Measurements from ENCODE around the gene NFKB1.

Gene NFKB1

GRCh38 chr4:102598762-102599374 is 97.7 kb downstream of the NFKB1 start:
- Histone ChIP-seq H3K18ac (ENCODE audit: low read length) (no peak overlapping the region), H2BK5ac (ENCODE audit: low read length) (no peak overlapping the region), H3K79me2 (ENCODE audit: control insufficient read depth, insufficient read depth, low read length) (no peaks in the 10 kb centered on the region), H3K9ac (ENCODE audit: low read length) (no peak overlapping the region), H2BK15ac (replicated peaks; ENCODE audit: low read depth) (no peak overlapping the region), H3K4ac (ENCODE audit: low read depth, low read length) (no peak overlapping the region), H3K27me3 (ENCODE audit: insufficient read depth, low read length, poor library complexity) (no peaks in the 10 kb centered on the region), H4K8ac (ENCODE audit: low read depth, low read length) (no peak overlapping the region), H3K23ac (ENCODE audit: low read length) (no peak overlapping the region), H3K79me1 (ENCODE audit: low read length) (no peaks in the 10 kb centered on the region), H3K56ac (ENCODE audit: low read length) (no peak overlapping the region), H2BK120ac (ENCODE audit: low read depth, low read length) (no peak overlapping the region), H2AK5ac (ENCODE audit: low read length) (no peak overlapping the region), H3K4me1 (ENCODE audit: control insufficient read depth, low read depth, low read length) (no peaks in the 10 kb centered on the region), H3K4me2 (ENCODE audit: low read length) (no peak overlapping the region), H3K4me3 (ENCODE audit: low read length) (no peak overlapping the region), H3K36me3 (ENCODE audit: control insufficient read depth, insufficient read depth, low read length) (no peaks in the 10 kb centered on the region), H4K5ac (ENCODE audit: low read length) (no peak overlapping the region), H3K27ac (ENCODE audit: low read depth, low read length) (no peak overlapping the region)
- no peak for DNase-seq
- WGBS (ENCODE audit: extremely low coverage, insufficient coverage, low lambda C conversion rate), result no CpG with 5 or more reads among the region's 6 CpGs

DNA sequence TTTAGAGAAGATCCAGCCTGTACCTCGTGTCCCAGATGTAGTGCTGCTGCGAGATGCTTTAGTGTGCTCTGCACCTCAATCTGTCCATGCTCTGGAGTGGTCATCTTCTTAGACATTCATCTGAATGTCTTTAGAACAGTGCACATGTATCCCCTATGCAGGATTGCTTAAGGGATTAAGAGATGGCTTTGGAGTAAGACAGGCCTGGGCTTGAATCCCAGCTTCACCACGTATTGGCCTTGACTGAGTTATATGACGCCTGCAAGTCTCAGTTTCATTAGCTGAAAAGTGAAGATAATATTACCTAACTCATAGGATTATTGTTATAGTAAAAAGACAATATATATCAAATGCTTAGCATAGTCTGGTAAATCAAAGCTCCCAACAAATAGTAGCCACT is 98.3 kb downstream of the NFKB1 start:
- H3K4ac ChIP-seq (ENCODE audit: low read depth, low read length), result no peak overlapping the region
- no peak overlapping the region for H3K18ac ChIP-seq (ENCODE audit: low read length)
- no peaks in the 10 kb centered on the region for H3K36me3 ChIP-seq (ENCODE audit: control insufficient read depth, insufficient read depth, low read length)
- H4K5ac ChIP-seq (ENCODE audit: low read length), result no peak overlapping the region
- no peak overlapping the region for H2BK15ac ChIP-seq (replicated peaks; ENCODE audit: low read depth)
- H3K56ac ChIP-seq (ENCODE audit: low read length), result no peak overlapping the region
- H3K79me2 ChIP-seq (ENCODE audit: control insufficient read depth, insufficient read depth, low read length), result no peaks in the 10 kb centered on the region
- no peaks in the 10 kb centered on the region for H3K4me1 ChIP-seq (ENCODE audit: control insufficient read depth, low read depth, low read length)
- WGBS (ENCODE audit: extremely low coverage, insufficient coverage, low lambda C conversion rate), result no CpG with 5 or more reads among the region's 4 CpGs
- no peak overlapping the region for H3K4me3 ChIP-seq (ENCODE audit: low read length)
- DNase-seq, result no peak
- H2BK120ac ChIP-seq (ENCODE audit: low read depth, low read length), result no peak overlapping the region
- no peak overlapping the region for H4K8ac ChIP-seq (ENCODE audit: low read depth, low read length)
- H2BK5ac ChIP-seq (ENCODE audit: low read length), result no peak overlapping the region
- no peaks in the 10 kb centered on the region for H3K27me3 ChIP-seq (ENCODE audit: insufficient read depth, low read length, poor library complexity)
- no peaks in the 10 kb centered on the region for H3K79me1 ChIP-seq (ENCODE audit: low read length)
- no peak overlapping the region for H2AK5ac ChIP-seq (ENCODE audit: low read length)
- no peak overlapping the region for H3K27ac ChIP-seq (ENCODE audit: low read depth, low read length)
- no peak overlapping the region for H3K9ac ChIP-seq (ENCODE audit: low read length)
- H3K4me2 ChIP-seq (ENCODE audit: low read length), result no peak overlapping the region
- no peak overlapping the region for H3K23ac ChIP-seq (ENCODE audit: low read length)

GRCh38 chr4:102599886-102600285 is 98.7 kb downstream of the NFKB1 start:
- Histone ChIP-seq H3K79me2 (ENCODE audit: control insufficient read depth, insufficient read depth, low read length) (no peaks in the 10 kb centered on the region), H4K8ac (ENCODE audit: low read depth, low read length) (no peak overlapping the region), H3K4me3 (ENCODE audit: low read length) (no peak overlapping the region), H3K18ac (ENCODE audit: low read length) (no peak overlapping the region), H2AK5ac (ENCODE audit: low read length) (no peak overlapping the region), H3K9ac (ENCODE audit: low read length) (no peak overlapping the region), H3K4me1 (ENCODE audit: control insufficient read depth, low read depth, low read length) (no peaks in the 10 kb centered on the region), H3K4me2 (ENCODE audit: low read length) (no peak overlapping the region), H2BK5ac (ENCODE audit: low read length) (no peak overlapping the region), H3K36me3 (ENCODE audit: control insufficient read depth, insufficient read depth, low read length) (no peaks in the 10 kb centered on the region), H2BK15ac (replicated peaks; ENCODE audit: low read depth) (no peak overlapping the region), H3K4ac (ENCODE audit: low read depth, low read length) (no peak overlapping the region), H3K23ac (ENCODE audit: low read length) (no peak overlapping the region), H4K5ac (ENCODE audit: low read length) (no peak overlapping the region), H3K27me3 (ENCODE audit: insufficient read depth, low read length, poor library complexity) (no peaks in the 10 kb centered on the region), H2BK120ac (ENCODE audit: low read depth, low read length) (no peak overlapping the region), H3K79me1 (ENCODE audit: low read length) (no peaks in the 10 kb centered on the region), H3K27ac (ENCODE audit: low read depth, low read length) (no peak overlapping the region), H3K56ac (ENCODE audit: low read length) (no peak overlapping the region)
- no peak for DNase-seq
- WGBS (ENCODE audit: extremely low coverage, insufficient coverage, low lambda C conversion rate), result no CpG with 5 or more reads among the region's 3 CpGs

GRCh38 chr4:102600689-102601088 is 99.5 kb downstream of the NFKB1 start:
- no peak overlapping the region for H3K56ac ChIP-seq (ENCODE audit: low read length)
- H2BK5ac ChIP-seq (ENCODE audit: low read length), result no peak overlapping the region
- H3K79me2 ChIP-seq (ENCODE audit: control insufficient read depth, insufficient read depth, low read length), result no peaks in the 10 kb centered on the region
- H3K36me3 ChIP-seq (ENCODE audit: control insufficient read depth, insufficient read depth, low read length), result no peaks in the 10 kb centered on the region
- H3K79me1 ChIP-seq (ENCODE audit: low read length), result no peaks in the 10 kb centered on the region
- no peak overlapping the region for H3K4me2 ChIP-seq (ENCODE audit: low read length)
- no peak overlapping the region for H2AK5ac ChIP-seq (ENCODE audit: low read length)
- no peak overlapping the region for H3K18ac ChIP-seq (ENCODE audit: low read length)
- no peak overlapping the region for H2BK15ac ChIP-seq (replicated peaks; ENCODE audit: low read depth)
- no peak overlapping the region for H3K9ac ChIP-seq (ENCODE audit: low read length)
- H4K5ac ChIP-seq (ENCODE audit: low read length), result no peak overlapping the region
- H3K27ac ChIP-seq (ENCODE audit: low read depth, low read length), result no peak overlapping the region
- no peak for DNase-seq
- no peak overlapping the region for H2BK120ac ChIP-seq (ENCODE audit: low read depth, low read length)
- H3K4ac ChIP-seq (ENCODE audit: low read depth, low read length), result no peak overlapping the region
- H3K23ac ChIP-seq (ENCODE audit: low read length), result no peak overlapping the region
- H3K27me3 ChIP-seq (ENCODE audit: insufficient read depth, low read length, poor library complexity), result no peaks in the 10 kb centered on the region
- H3K4me3 ChIP-seq (ENCODE audit: low read length), result no peak overlapping the region
- H3K4me1 ChIP-seq (ENCODE audit: control insufficient read depth, low read depth, low read length), result no peaks in the 10 kb centered on the region
- no peak overlapping the region for H4K8ac ChIP-seq (ENCODE audit: low read depth, low read length)

DNA sequence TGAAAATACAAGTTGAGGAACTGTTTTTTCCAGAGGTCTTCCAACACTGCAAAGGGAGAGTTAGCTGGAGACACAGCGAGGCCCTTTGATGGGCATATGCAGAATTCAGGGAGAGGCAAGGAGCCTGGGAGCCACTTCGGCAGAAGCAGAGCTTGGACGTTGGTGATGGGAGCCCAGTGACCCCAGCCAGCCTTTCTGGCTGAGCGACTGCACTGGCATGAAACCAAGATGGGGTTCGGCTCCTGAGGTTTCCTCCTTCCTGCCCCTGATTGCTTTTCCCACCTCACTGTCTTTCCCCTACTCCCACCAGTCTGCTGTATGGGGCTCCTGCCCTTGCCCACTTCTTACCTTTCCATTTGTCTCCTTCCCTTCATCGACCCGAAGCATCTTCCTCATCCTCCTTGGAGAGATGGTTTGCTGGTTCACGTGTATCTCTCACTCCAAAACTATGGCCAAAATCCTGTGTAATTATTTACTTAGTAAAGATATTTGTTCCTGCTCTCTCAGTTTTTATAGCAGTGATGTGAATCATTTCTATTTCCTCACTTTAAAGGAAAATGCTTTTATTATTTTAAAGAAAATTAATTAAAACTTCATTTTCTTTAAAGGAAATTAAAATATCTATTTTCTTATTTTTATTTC is 100.5 kb downstream of the NFKB1 start:
- Histone ChIP-seq H4K5ac (ENCODE audit: low read length) (no peak overlapping the region), H3K4me3 (ENCODE audit: low read length) (no peak overlapping the region), H3K4me1 (ENCODE audit: control insufficient read depth, low read depth, low read length) (no peaks in the 10 kb centered on the region), H2AK5ac (ENCODE audit: low read length) (no peak overlapping the region), H4K8ac (ENCODE audit: low read depth, low read length) (no peak overlapping the region), H3K79me1 (ENCODE audit: low read length) (no peaks in the 10 kb centered on the region), H2BK120ac (ENCODE audit: low read depth, low read length) (no peak overlapping the region), H3K56ac (ENCODE audit: low read length) (no peak overlapping the region), H3K79me2 (ENCODE audit: control insufficient read depth, insufficient read depth, low read length) (no peaks in the 10 kb centered on the region), H3K27ac (ENCODE audit: low read depth, low read length) (no peak overlapping the region), H3K36me3 (ENCODE audit: control insufficient read depth, insufficient read depth, low read length) (no peaks in the 10 kb centered on the region), H2BK5ac (ENCODE audit: low read length) (no peak overlapping the region), H2BK15ac (replicated peaks; ENCODE audit: low read depth) (no peak overlapping the region), H3K4ac (ENCODE audit: low read depth, low read length) (no peak overlapping the region), H3K9ac (ENCODE audit: low read length) (no peak overlapping the region), H3K18ac (ENCODE audit: low read length) (no peak overlapping the region), H3K23ac (ENCODE audit: low read length) (no peak overlapping the region), H3K27me3 (ENCODE audit: insufficient read depth, low read length, poor library complexity) (no peaks in the 10 kb centered on the region), H3K4me2 (ENCODE audit: low read length) (no peak overlapping the region)
- no peak for DNase-seq
- WGBS (ENCODE audit: extremely low coverage, insufficient coverage, low lambda C conversion rate), result no CpG with 5 or more reads among the region's 8 CpGs

All from mesendoderm (in vitro differentiated cells).